Measurements from ENCODE around the gene NTRK2. TPM values are rescaled to one million over a fixed set of nuclear protein-coding genes. Genes with fewer than 3 reads are reported as not detected.

Gene NTRK2
- total RNA-seq, 1 donor from 2014 or later = 65.0 TPM

DNA sequence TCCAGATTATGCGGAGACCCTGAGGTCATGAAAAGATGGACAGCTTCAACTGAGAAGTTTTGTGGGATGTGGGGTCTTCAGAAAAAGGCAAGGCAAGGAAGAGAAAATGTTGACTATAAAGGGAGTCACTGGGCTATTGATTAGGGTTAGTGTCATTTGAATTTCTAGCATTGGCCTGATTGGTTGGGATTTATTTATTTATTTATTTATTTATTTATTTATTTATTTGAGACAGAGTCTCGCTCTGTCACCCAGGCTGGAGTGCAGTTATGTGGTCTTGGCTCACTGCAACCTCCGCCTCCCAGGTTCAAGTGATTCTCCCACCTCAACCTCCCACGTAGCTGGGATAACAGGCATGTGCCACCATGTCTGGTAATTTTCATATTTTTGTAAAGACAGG is 279.7 kb downstream of the NTRK2 start:
- no peak for DNase-seq (ENCODE audit: low spot score in 2 of 2, unreplicated experiment in 2 of 2)
- TF ChIP-seq, protein P1, sequence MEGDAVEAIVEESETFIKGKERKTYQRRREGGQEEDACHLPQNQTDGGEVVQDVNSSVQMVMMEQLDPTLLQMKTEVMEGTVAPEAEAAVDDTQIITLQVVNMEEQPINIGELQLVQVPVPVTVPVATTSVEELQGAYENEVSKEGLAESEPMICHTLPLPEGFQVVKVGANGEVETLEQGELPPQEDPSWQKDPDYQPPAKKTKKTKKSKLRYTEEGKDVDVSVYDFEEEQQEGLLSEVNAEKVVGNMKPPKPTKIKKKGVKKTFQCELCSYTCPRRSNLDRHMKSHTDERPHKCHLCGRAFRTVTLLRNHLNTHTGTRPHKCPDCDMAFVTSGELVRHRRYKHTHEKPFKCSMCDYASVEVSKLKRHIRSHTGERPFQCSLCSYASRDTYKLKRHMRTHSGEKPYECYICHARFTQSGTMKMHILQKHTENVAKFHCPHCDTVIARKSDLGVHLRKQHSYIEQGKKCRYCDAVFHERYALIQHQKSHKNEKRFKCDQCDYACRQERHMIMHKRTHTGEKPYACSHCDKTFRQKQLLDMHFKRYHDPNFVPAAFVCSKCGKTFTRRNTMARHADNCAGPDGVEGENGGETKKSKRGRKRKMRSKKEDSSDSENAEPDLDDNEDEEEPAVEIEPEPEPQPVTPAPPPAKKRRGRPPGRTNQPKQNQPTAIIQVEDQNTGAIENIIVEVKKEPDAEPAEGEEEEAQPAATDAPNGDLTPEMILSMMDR (IDR thresholded peaks at IDR 0.05; ENCODE audit: unreplicated experiment) = no peak
- no peak overlapping the region for H3K27ac Mint-ChIP-seq
- no peaks in the 10 kb centered on the region for H3K36me3 Mint-ChIP-seq
- no peaks in the 10 kb centered on the region for H3K9me3 Mint-ChIP-seq
- H3K4me3 Mint-ChIP-seq = no peak overlapping the region
- H3K4me1 Mint-ChIP-seq = peaks cover 23% of the 10 kb centered on the region
- H3K27me3 Mint-ChIP-seq (ENCODE audit: low read depth) = peaks cover 1% of the 10 kb centered on the region

DNA sequence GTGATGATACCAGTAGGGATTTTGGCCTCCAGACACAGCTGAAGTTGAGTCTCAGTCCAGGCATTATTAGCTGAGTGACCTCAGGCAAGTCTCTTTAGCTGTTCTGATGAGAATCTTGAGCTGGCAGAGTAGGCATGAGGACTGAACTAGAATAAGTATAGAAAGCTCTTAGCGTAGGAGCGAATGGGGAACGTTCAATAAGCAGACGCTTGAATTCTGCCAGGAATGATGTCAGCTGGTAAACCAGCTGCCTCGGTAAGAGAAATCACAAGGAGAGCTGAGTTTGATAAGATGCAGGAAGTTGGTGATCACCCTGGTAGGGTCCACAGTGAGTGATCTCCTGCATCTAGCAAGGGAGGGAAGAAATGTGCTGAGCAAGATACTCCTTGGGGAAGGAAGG is 280.4 kb downstream of the NTRK2 start:
- TF ChIP-seq, protein P1 (IDR thresholded peaks at IDR 0.05; ENCODE audit: unreplicated experiment) = no peak
- DNase-seq (ENCODE audit: low spot score in 2 of 2, unreplicated experiment in 2 of 2) = no peak
- H3K27me3 Mint-ChIP-seq (ENCODE audit: low read depth) = peaks cover 5% of the 10 kb centered on the region
- H3K27ac Mint-ChIP-seq = no peak overlapping the region
- H3K4me3 Mint-ChIP-seq = no peak overlapping the region
- H3K9me3 Mint-ChIP-seq = no peaks in the 10 kb centered on the region
- H3K4me1 Mint-ChIP-seq = peaks cover 23% of the 10 kb centered on the region
- H3K36me3 Mint-ChIP-seq = no peaks in the 10 kb centered on the region

DNA sequence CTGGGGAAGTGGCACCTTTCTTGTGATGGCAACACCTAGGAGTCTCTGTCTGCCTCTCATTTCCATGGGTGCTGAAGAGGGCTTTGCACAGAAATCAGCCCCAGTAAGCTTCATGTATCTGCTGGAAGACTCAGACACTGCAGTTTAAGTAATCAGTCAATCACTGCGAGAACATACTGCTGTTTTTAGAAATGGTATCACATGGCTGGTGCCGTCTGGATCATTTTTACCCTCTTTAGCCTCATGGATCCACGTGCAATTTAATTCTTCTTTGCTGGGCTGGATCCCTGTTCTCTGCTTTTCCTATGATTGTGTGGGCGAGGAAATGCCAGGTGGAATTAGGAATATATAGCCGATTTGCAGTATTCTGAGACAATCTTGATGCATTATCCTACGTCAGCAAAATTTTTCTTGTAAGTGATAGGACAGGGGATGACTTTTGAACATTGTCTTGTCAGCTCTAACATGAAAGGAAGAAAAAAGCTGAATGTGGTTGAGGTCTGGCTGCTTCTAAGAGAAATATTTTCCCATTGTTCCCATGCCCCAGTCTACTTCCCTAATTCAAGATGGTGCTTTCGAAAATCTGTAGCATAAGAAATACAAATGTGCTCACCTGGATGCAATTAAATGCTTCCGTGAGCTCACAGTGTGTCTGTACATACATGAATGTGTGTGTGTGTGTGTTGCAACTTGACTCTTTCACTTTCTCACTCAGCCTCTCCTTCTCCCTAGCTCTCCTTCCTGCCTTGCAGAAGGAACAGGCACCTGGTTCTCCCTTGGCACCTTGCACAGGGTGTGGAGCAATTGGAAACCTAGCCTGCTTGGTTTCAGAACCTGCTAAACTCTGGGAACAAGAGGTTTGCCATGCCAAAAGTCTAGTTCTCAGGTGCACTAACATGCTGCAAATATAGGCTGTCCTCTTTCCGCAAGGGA is 281.6 kb downstream of the NTRK2 start:
- no peak overlapping the region for H3K4me3 Mint-ChIP-seq

DNA sequence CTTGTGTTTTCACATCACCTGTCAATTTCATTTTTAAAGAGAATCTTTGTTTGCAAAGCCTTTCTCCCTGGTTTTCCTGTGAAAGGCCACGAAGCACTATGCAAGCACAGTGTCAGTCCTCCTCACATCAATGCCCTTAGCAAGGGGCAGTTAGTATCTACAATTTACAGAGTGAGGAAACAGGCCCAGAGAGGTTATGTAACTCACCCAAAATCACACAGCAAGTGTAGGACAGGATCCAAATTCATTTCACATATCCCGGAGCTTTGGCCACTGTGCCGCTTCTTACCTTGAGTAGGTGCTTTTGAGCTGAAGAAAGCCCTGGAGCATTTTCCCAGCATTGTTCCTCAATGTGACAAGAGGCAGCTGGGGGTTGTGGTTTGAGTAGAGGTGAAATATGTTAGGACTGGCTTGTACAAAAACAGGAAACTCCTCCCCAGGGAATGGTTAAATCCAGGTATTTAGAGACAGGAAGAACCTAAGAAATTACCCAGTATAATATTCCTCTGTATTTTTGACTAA is 283.8 kb downstream of the NTRK2 start:
- TF ChIP-seq, protein P1 (IDR thresholded peaks at IDR 0.05; ENCODE audit: unreplicated experiment) = no peak
- H3K27ac Mint-ChIP-seq = no peak overlapping the region
- H3K4me3 Mint-ChIP-seq = no peak overlapping the region
- no peak for DNase-seq (ENCODE audit: low spot score in 2 of 2, unreplicated experiment in 2 of 2)
- peaks cover 5% of the 10 kb centered on the region for H3K9me3 Mint-ChIP-seq
- H3K4me1 Mint-ChIP-seq = peaks cover 11% of the 10 kb centered on the region
- peaks cover 5% of the 10 kb centered on the region for H3K27me3 Mint-ChIP-seq (ENCODE audit: low read depth)
- peaks cover 6% of the 10 kb centered on the region for H3K36me3 Mint-ChIP-seq

More for the DNA sequence above, 281.6 kb downstream of the NTRK2 start:
- Mint-ChIP-seq H3K27ac (no peak overlapping the region), H3K9me3 (no peaks in the 10 kb centered on the region), H3K27me3 (ENCODE audit: low read depth) (peaks cover 5% of the 10 kb centered on the region), H3K4me1 (peaks cover 17% of the 10 kb centered on the region), H3K36me3 (peaks cover under 1% of the 10 kb centered on the region)
- DNase-seq (ENCODE audit: low spot score in 2 of 2, unreplicated experiment in 2 of 2) = no peak
- TF ChIP-seq, protein P1 (IDR thresholded peaks at IDR 0.05; ENCODE audit: unreplicated experiment) = no peak

DNA sequence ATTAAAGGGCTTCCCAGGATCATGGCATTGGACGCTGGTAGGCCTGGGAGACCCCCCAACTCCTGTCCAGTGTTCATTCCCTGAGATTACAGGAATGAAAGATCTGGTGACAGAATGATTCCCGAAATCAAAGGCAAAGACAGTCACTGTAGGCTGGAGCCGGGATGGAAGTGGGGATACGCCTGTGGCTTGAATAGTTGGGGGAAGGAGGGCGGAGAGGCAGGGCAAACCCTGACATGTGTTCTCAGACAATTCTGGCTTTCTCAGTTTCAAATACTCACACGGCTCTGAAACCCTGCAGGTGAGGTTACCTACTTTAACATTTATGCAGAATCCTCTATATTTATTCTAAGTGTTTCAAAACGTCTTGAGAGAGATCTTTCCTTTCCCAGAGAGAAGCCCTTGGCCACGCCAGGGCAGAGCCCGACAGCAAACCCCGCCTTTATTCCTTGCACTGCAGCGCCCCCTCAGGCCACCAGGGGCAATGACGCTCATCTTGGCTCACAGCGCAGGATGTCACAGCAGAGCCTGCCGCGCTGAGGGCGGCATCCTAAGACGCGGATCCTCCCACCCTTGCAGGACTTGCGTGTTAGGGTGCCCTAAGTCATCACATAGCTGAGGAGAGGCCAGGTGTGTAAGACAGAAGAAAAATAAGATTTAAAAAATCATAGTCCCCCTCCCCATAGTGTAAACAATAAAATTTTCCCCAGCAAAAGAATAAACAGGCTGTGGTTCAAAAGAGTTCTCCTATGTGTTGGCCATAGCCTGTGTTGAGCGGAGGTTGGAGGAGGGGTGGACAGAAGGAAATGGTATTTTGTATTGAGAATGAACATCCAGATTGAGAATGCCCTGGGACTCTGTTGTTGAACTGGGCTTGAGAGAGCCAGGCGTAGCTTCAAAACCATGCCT is 284.5 kb downstream of the NTRK2 start:
- Mint-ChIP-seq H3K27ac (no peak overlapping the region), H3K4me1 (peaks cover 11% of the 10 kb centered on the region), H3K9me3 (peaks cover 5% of the 10 kb centered on the region), H3K27me3 (ENCODE audit: low read depth) (peaks cover 5% of the 10 kb centered on the region), H3K36me3 (peaks cover 6% of the 10 kb centered on the region), H3K4me3 (no peak overlapping the region)
- DNase-seq (ENCODE audit: low spot score in 2 of 2, unreplicated experiment in 2 of 2) = peak; percentile 75 to 91
- TF ChIP-seq, protein P1 (IDR thresholded peaks at IDR 0.05; ENCODE audit: unreplicated experiment) = peak; percentile 98
